Natural killer cell (primary cell): ENCODE data around the gene LRP8. TPM values are rescaled to one million over a fixed set of nuclear protein-coding genes. Genes with fewer than 3 reads are reported as not detected.

Source experiments
- ATAC-seq, 3 donors: fragments of 150-1000 bp in 2 of 3; fragments of 200-7000 bp in 1 of 3; cut with Tn5 transposase; 1 replicate in 1 of 3; 2 replicates in 2 of 3; pipeline ENCODE4 v1.10.0; 2021; ENCODE audit warnings: mild to moderate bottlenecking in 2 of 3, moderate library complexity in 2 of 3
- DNase-seq, 2 donors: peaks; one replicate each; pipeline versions ENCODE4 v3.0.0 to v3.0.0-alpha.2; 2013 to 2021; ENCODE audit warnings: mixed read lengths in 1 of 2
- H3K27ac ChIP-seq: one replicate; pipeline ENCODE4 v1.5.1; 2013; ENCODE audit warnings: mild to moderate bottlenecking, low read length
- H3K27me3 ChIP-seq: one replicate; pipeline ENCODE4 v1.6.1; 2013; ENCODE audit warnings: low read length; ENCODE audit not compliant: control insufficient read depth, insufficient read depth
- H3K36me3 ChIP-seq: one replicate; pipeline ENCODE4 v1.6.1; 2013; ENCODE audit warnings: low read length; ENCODE audit not compliant: control insufficient read depth, insufficient read depth
- H3K4me1 ChIP-seq: one replicate; pipeline ENCODE4 v1.6.1; 2013; ENCODE audit warnings: low read length; ENCODE audit not compliant: control insufficient read depth, insufficient read depth
- H3K4me3 ChIP-seq: one replicate; pipeline ENCODE4 v1.5.1; 2013; ENCODE audit warnings: low read length
- H3K9me3 ChIP-seq: one replicate; pipeline ENCODE4 v1.6.1; 2013; ENCODE audit warnings: low read length; ENCODE audit not compliant: control insufficient read depth, insufficient read depth
- H3K27ac Mint-ChIP-seq, 2 donors: one replicate each; pipeline ENCODE4 v1.8.0; 2022; ENCODE audit warnings: mild to moderate bottlenecking in 2 of 2, mixed read lengths in 2 of 2, moderate library complexity in 1 of 2
- H3K27me3 Mint-ChIP-seq, 2 donors: one replicate each; pipeline ENCODE4 v1.8.0; 2022; ENCODE audit warnings: low read depth in 2 of 2, mixed read lengths in 2 of 2
- H3K36me3 Mint-ChIP-seq: one replicate; pipeline ENCODE4 v1.8.0; 2022; ENCODE audit warnings: mixed read lengths
- H3K4me1 Mint-ChIP-seq, 2 donors: one replicate each; pipeline ENCODE4 v1.8.0; 2022; ENCODE audit warnings: mixed read lengths in 2 of 2
- H3K4me3 Mint-ChIP-seq: one replicate; pipeline ENCODE4 v1.8.0; 2022; ENCODE audit warnings: mild to moderate bottlenecking, moderate library complexity, mixed read lengths
- H3K9me3 Mint-ChIP-seq, 2 donors: one replicate each; pipeline ENCODE4 v1.8.0; 2022; ENCODE audit warnings: mixed read lengths in 2 of 2
- CTCF ChIP-seq: fragments of 200-600 bp; IDR thresholded peaks from one replicate; pipeline ENCODE4 v1.8.0; 2022; ENCODE audit warnings: antibody characterized with exemption
- WGBS: methylation state at CpG from one replicate; pipeline ENCODE4 v1.1.7; 2013; ENCODE audit warnings: missing lambda C conversion rate; ENCODE audit not compliant: insufficient coverage; 5-methylcytosine and 5-hydroxymethylcytosine counted together
- intact Hi-C: fragments of 100-400 bp; cut with micrococcal nuclease; formaldehyde crosslinking; loops from one replicate; pipeline ENCODE4 v1.14.2; 2022
- total RNA-seq, 4 donors: library from RNA; stranded (reverse); fragments of 120-200 nt in 1 of 4; gene quantifications; one replicate each; pipeline versions ENCODE4 v1.2.3 to v1.2.4, GENCODE V29; 2013 to 2022

Gene LRP8
- total RNA-seq, 3 donors from 2014 or later (not counting 1 experiment from before 2014, with no cell fraction given), result 23.2 to 27.3 (median 24.9) TPM

GRCh38 chr1:53336146-53336545, 8.3 kb upstream of the LRP8 start:
- H3K27ac Mint-ChIP-seq, result no peak overlapping the region
- no peaks in the 10 kb centered on the region for H3K27me3 ChIP-seq
- H3K27me3 Mint-ChIP-seq, result no peaks in the 10 kb centered on the region
- 98% methylated on average over 12 of the region's 12 CpGs for WGBS
- intact Hi-C loops, result no loop called here
- peaks cover 5% of the 10 kb centered on the region for H3K4me1 ChIP-seq
- H3K4me1 Mint-ChIP-seq, result peaks cover 0 to 8% of the 10 kb centered on the region in 2 donors
- H3K27ac ChIP-seq, result no peak overlapping the region
- ATAC-seq (no peak), DNase-seq (no peak)
- no peak overlapping the region for H3K4me3 Mint-ChIP-seq
- H3K4me3 ChIP-seq, result no peak overlapping the region
- no peak for TF ChIP-seq CTCF
- H3K36me3 ChIP-seq, result no peaks in the 10 kb centered on the region
- no peaks in the 10 kb centered on the region for H3K36me3 Mint-ChIP-seq
- H3K9me3 ChIP-seq, result no peaks in the 10 kb centered on the region
- H3K9me3 Mint-ChIP-seq, result no peaks in the 10 kb centered on the region

- Mint-ChIP-seq H3K9me3 (no peaks in the 10 kb centered on the region), H3K4me3 (no peak overlapping the region), H3K36me3 (no peaks in the 10 kb centered on the region), H3K27ac (no peak overlapping the region), H3K4me1 (peaks cover 0 to 8% of the 10 kb centered on the region in 2 donors), H3K27me3 (no peaks in the 10 kb centered on the region)
- no peak overlapping the region for H3K27ac ChIP-seq
- no peaks in the 10 kb centered on the region for H3K9me3 ChIP-seq
- H3K36me3 ChIP-seq, result no peaks in the 10 kb centered on the region
- no peak for ATAC-seq
- TF ChIP-seq CTCF, result no peak
- no peak for DNase-seq
- intact Hi-C loops, result no loop called here
- peaks cover 5% of the 10 kb centered on the region for H3K4me1 ChIP-seq
- no CpG with 5 or more reads among the region's 1 CpG for WGBS
- no peaks in the 10 kb centered on the region for H3K27me3 ChIP-seq
- no peak overlapping the region for H3K4me3 ChIP-seq
Observed at GRCh38 chr1:53335661-53336060, 7.8 kb upstream of the LRP8 start.

- DNase-seq, result peak in 1 of 2 donors; percentile 34
- Mint-ChIP-seq H3K27me3 (no peaks in the 10 kb centered on the region), H3K9me3 (no peaks in the 10 kb centered on the region), H3K36me3 (no peaks in the 10 kb centered on the region), H3K27ac (no peak overlapping the region), H3K4me1 (peaks cover under 1 to 8% of the 10 kb centered on the region in 2 donors), H3K4me3 (no peak overlapping the region)
- no peak for TF ChIP-seq CTCF
- no peaks in the 10 kb centered on the region for H3K9me3 ChIP-seq
- no peak overlapping the region for H3K4me3 ChIP-seq
- no peaks in the 10 kb centered on the region for H3K36me3 ChIP-seq
- intact Hi-C loops, result no loop called here
- H3K27ac ChIP-seq, result no peak overlapping the region
- peaks cover 5% of the 10 kb centered on the region for H3K4me1 ChIP-seq
- no peaks in the 10 kb centered on the region for H3K27me3 ChIP-seq
- 51% methylated on average over 9 of the region's 9 CpGs for WGBS
- peak in 1 of 3 donors; percentile 33 for ATAC-seq
Observed at GRCh38 chr1:53334781-53335180, 6.9 kb upstream of the LRP8 start.

GRCh38 chr1:53334312-53334711, 6.4 kb upstream of the LRP8 start:
- Mint-ChIP-seq H3K36me3 (no peaks in the 10 kb centered on the region), H3K27ac (no peak overlapping the region), H3K27me3 (no peaks in the 10 kb centered on the region), H3K4me3 (no peak overlapping the region), H3K9me3 (no peaks in the 10 kb centered on the region), H3K4me1 (peaks cover 5 to 8% of the 10 kb centered on the region in 2 donors)
- WGBS, result 91% methylated on average over 1 of the region's 2 CpGs
- intact Hi-C loops, result no loop called here
- Histone ChIP-seq H3K27ac (no peak overlapping the region), H3K4me1 (peaks cover 5% of the 10 kb centered on the region), H3K27me3 (no peaks in the 10 kb centered on the region), H3K36me3 (no peaks in the 10 kb centered on the region), H3K9me3 (no peaks in the 10 kb centered on the region), H3K4me3 (no peak overlapping the region)
- DNase-seq (no peak), ATAC-seq (no peak)
- no peak for TF ChIP-seq CTCF
